ENCODE data around the gene FBXL17. TPM values are rescaled to one million over a fixed set of nuclear protein-coding genes. Genes with fewer than 3 reads are reported as not detected.

The FBXL17 gene
- total RNA-seq, 1 donor from 2014 or later = 21.6 TPM

DNA sequence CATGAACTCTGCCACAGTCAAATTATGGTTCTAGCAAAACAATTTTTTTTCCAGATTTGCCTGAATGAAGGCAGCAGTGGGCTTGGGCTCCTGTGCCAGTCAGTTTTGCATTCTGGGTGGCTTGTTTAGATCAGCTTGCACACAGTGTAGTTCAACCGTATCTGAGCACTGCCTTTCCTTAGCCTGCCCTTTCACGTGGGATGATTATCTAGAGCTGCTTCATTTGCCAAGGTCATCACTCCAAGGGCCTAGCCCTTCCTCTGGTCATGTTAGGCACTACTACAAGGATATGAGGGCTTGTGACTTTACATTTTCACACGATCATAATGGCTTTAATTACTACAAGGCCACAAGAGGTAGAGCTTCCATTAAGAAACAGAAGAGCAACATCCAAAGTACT lies 560.6 kb downstream of the FBXL17 start:
- H3K27me3 Mint-ChIP-seq (ENCODE audit: low read depth) = no peaks in the 10 kb centered on the region
- no peak overlapping the region for H3K4me3 Mint-ChIP-seq
- peaks cover 17% of the 10 kb centered on the region for H3K9me3 Mint-ChIP-seq
- H3K36me3 Mint-ChIP-seq = no peaks in the 10 kb centered on the region
- no peak for TF ChIP-seq CTCF (IDR thresholded peaks at IDR 0.05; ENCODE audit: unreplicated experiment)
- H3K4me1 Mint-ChIP-seq = no peaks in the 10 kb centered on the region
- no peak overlapping the region for H3K27ac Mint-ChIP-seq
- no peak for DNase-seq (ENCODE audit: low spot score in 2 of 2, unreplicated experiment in 2 of 2)

DNA sequence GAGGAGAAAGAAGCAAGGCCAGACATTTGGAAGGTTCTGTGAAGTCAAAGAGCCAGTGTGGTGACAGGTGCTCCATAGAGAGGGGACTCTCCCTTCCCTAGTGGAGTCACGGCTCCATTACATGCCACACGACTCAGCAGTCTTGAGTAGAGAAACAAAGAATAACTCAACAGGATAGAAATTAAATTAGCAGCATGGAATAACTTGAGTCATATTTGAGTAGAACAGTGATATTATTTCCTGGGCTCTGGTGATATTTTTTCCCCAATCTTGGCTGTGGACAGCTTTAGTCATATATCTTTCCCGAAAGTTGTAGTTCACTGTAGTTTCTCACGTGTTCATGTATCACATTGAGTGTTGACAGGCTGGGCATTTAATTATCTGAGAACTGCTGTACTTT lies 561.5 kb downstream of the FBXL17 start:
- no peaks in the 10 kb centered on the region for H3K36me3 Mint-ChIP-seq
- H3K9me3 Mint-ChIP-seq = peaks cover 17% of the 10 kb centered on the region
- H3K4me3 Mint-ChIP-seq = no peak overlapping the region
- no peak for TF ChIP-seq CTCF (IDR thresholded peaks at IDR 0.05; ENCODE audit: unreplicated experiment)
- H3K27me3 Mint-ChIP-seq (ENCODE audit: low read depth) = no peaks in the 10 kb centered on the region
- H3K4me1 Mint-ChIP-seq = no peaks in the 10 kb centered on the region
- no peak overlapping the region for H3K27ac Mint-ChIP-seq
- no peak for DNase-seq (ENCODE audit: low spot score in 2 of 2, unreplicated experiment in 2 of 2)

DNA sequence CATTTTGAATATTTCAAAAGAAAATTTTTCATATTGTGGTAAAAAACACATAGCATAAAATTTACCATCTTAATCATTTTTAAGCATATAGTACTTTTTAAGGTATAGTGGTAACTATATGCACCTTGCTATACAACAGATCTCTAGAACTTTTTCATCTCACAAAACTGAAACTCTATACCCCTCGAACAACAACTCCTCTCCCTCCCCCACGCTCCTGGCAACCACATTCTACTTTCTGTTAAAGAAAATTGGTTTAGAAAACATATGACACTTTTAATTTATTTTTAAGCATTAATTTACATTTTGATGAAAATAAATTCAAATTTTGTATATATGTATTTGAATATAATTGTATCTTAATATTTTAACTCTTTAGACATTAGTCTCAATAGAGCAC lies 563.9 kb downstream of the FBXL17 start:
- no peaks in the 10 kb centered on the region for H3K36me3 Mint-ChIP-seq
- H3K4me1 Mint-ChIP-seq = no peaks in the 10 kb centered on the region
- peaks cover 12% of the 10 kb centered on the region for H3K9me3 Mint-ChIP-seq
- H3K4me3 Mint-ChIP-seq = no peak overlapping the region
- no peak for TF ChIP-seq CTCF (IDR thresholded peaks at IDR 0.05; ENCODE audit: unreplicated experiment)
- H3K27ac Mint-ChIP-seq = no peak overlapping the region
- H3K27me3 Mint-ChIP-seq (ENCODE audit: low read depth) = no peaks in the 10 kb centered on the region
- DNase-seq (ENCODE audit: low spot score in 2 of 2, unreplicated experiment in 2 of 2) = no peak

DNA sequence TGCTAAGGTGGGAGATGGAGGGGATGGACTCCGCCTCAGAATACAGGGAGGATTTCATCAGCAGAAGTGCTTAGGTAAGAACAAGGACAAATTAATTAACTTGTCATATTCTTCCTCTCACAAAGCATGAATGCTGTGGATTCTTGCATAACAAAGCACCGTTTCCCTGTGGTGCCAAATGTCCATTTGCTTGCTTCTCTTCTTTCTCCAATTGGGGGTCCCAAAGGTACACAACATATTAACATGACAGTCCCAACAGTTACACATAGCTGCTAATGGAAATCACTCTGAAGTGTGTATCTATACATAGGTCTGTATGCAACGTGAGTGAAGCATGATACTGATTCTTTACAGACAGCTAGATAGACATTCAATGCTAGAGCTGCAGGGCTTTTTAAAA lies 564.5 kb downstream of the FBXL17 start:
- Mint-ChIP-seq H3K36me3 (no peaks in the 10 kb centered on the region), H3K9me3 (peaks cover 9% of the 10 kb centered on the region), H3K27ac (no peak overlapping the region), H3K4me3 (no peak overlapping the region), H3K27me3 (ENCODE audit: low read depth) (no peaks in the 10 kb centered on the region), H3K4me1 (no peaks in the 10 kb centered on the region)
- DNase-seq (ENCODE audit: low spot score in 2 of 2, unreplicated experiment in 2 of 2) = no peak
- no peak for TF ChIP-seq CTCF (IDR thresholded peaks at IDR 0.05; ENCODE audit: unreplicated experiment)

DNA sequence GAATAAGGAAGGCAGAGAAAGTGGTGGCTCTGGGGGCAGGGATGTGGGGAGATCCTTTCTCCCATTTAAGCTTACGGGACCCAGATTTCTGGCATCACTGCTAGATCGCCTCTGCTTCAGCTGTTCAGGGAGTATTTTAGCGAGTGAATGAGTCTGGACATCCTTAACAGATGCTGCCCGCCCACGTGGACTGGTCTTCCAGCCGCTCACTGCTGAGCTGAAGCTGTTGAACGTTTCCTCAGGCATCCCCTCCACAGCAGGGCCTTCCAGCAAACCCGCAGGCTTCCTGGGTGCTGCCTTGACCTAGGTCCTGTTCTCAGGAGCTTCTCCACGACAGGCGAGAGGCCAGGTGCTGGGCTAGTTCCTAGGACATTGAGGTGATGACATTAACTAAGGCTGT lies 566.8 kb downstream of the FBXL17 start:
- H3K4me3 Mint-ChIP-seq = no peak overlapping the region
- peaks cover 8% of the 10 kb centered on the region for H3K4me1 Mint-ChIP-seq
- H3K27me3 Mint-ChIP-seq (ENCODE audit: low read depth) = no peaks in the 10 kb centered on the region
- H3K9me3 Mint-ChIP-seq = peaks cover 5% of the 10 kb centered on the region
- no peaks in the 10 kb centered on the region for H3K36me3 Mint-ChIP-seq
- TF ChIP-seq CTCF (IDR thresholded peaks at IDR 0.05; ENCODE audit: unreplicated experiment) = no peak
- no peak for DNase-seq (ENCODE audit: low spot score in 2 of 2, unreplicated experiment in 2 of 2)
- H3K27ac Mint-ChIP-seq = no peak overlapping the region

DNA sequence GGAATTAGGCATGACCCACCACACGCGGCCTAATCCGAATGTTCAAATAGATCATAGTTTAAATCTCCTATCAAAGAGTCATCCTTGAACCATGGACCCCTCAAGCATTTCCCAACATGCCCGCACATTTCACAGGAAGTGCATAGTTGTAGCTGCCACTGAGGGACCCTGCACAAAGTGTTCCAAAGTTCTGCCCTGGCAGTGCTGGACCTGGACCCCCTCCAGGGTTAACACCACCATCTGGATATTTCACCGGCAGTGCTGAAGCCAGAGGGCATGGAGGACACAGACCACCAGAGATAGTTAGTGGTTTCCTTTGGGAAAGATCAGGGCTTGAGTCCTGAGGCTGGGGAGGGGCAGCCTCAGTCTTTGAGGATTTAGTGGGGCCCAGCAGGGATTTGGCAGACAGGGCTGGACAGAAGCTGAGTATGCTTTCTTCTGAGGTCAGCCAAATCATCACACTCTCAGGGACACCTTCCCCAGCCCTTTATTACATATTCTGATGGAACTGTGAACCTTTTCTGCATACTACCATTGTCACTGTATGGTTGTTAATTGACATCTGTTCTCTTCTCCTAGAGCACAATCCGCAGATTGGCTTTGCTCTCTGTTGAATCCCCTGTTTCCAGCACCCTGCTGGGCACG lies 567.6 kb downstream of the FBXL17 start:
- Mint-ChIP-seq H3K9me3 (peaks cover 3% of the 10 kb centered on the region), H3K36me3 (no peaks in the 10 kb centered on the region), H3K27me3 (ENCODE audit: low read depth) (no peaks in the 10 kb centered on the region), H3K4me3 (no peak overlapping the region), H3K4me1 (peaks cover 16% of the 10 kb centered on the region), H3K27ac (no peak overlapping the region)
- TF ChIP-seq CTCF (IDR thresholded peaks at IDR 0.05; ENCODE audit: unreplicated experiment) = no peak
- no peak for DNase-seq (ENCODE audit: low spot score in 2 of 2, unreplicated experiment in 2 of 2)

Measured in mesothelial cell of epicardium (in vitro differentiated cells).